Neuronal stem cell (in vitro differentiated cells): ENCODE data around the gene REXO1.

ENCODE experiments used
- DNase-seq: peaks from one replicate; pipeline ENCODE4 v3.0.0-alpha.2; 2013; ENCODE audit warnings: low spot score
- H2AFZ ChIP-seq: one replicate; pipeline ENCODE4 v1.6.1; 2013; ENCODE audit warnings: mild to moderate bottlenecking, low read length, inconsistent platforms
- H2AK5ac ChIP-seq: 2 replicates; pipeline ENCODE4 v1.6.1; 2013; ENCODE audit warnings: low read depth, mild to moderate bottlenecking, inconsistent platforms, low read length, moderate library complexity, mixed read lengths
- H2BK120ac ChIP-seq: 2 replicates; pipeline ENCODE4 v1.6.1; 2013; ENCODE audit warnings: low read depth, mild to moderate bottlenecking, inconsistent platforms, low read length, moderate library complexity, mixed read lengths
- H2BK12ac ChIP-seq: one replicate; pipeline ENCODE4 v1.6.1; 2013; ENCODE audit warnings: low read length, inconsistent platforms
- H2BK15ac ChIP-seq: 2 replicates; pipeline ENCODE4 v1.6.1; 2013; ENCODE audit warnings: mild to moderate bottlenecking, low read length, inconsistent platforms, mixed read lengths
- H2BK5ac ChIP-seq: one replicate; pipeline ENCODE4 v1.6.1; 2013; ENCODE audit warnings: inconsistent platforms, mild to moderate bottlenecking, low read length, moderate library complexity
- H3K14ac ChIP-seq: one replicate; pipeline ENCODE4 v1.6.1; 2013; ENCODE audit warnings: low read length, inconsistent platforms
- H3K18ac ChIP-seq: 2 replicates; pipeline ENCODE4 v1.6.1; 2013; ENCODE audit warnings: low read length, inconsistent platforms
- H3K23ac ChIP-seq: 2 replicates; pipeline ENCODE4 v1.6.1; 2013; ENCODE audit warnings: low read depth, mild to moderate bottlenecking, mixed read lengths, low read length, inconsistent platforms; ENCODE audit not compliant: poor library complexity
- H3K27ac ChIP-seq: replicated peaks from 3 replicates; pipeline ENCODE4 v1.5.1; 2013; ENCODE audit warnings: low read length, inconsistent platforms
- H3K27me3 ChIP-seq, 3 experiments: 2 replicates each; pipeline ENCODE4 v1.6.1; 2013; ENCODE audit warnings: low read length in 3 of 3, mild to moderate bottlenecking in 2 of 3, inconsistent platforms in 1 of 3, low read depth in 1 of 3, mixed read lengths in 1 of 3, moderate library complexity in 1 of 3; ENCODE audit not compliant: control insufficient read depth in 3 of 3, insufficient read depth in 3 of 3
- H3K36me3 ChIP-seq, 2 donors: replicated peaks in 1 of 2; 2 replicates each; pipeline ENCODE4 v1.6.1; 2013; ENCODE audit warnings: low read length in 2 of 2; ENCODE audit not compliant: control insufficient read depth in 2 of 2, insufficient read depth in 2 of 2
- H3K4ac ChIP-seq: 2 replicates; pipeline ENCODE4 v1.6.1; 2013; ENCODE audit warnings: inconsistent platforms, mild to moderate bottlenecking, low read length, moderate library complexity
- H3K4me1 ChIP-seq, 2 donors: 1 replicate in 1 of 2; 2 replicates in 1 of 2; pipeline ENCODE4 v1.6.1; 2013; ENCODE audit warnings: low read length in 2 of 2, low read depth in 1 of 2; ENCODE audit not compliant: control insufficient read depth in 2 of 2, insufficient read depth in 1 of 2
- H3K4me2 ChIP-seq: one replicate; pipeline ENCODE4 v1.6.1; 2013; ENCODE audit warnings: mild to moderate bottlenecking, low read length, inconsistent platforms; ENCODE audit not compliant: insufficient read depth, poor library complexity, severe bottlenecking
- H3K4me3 ChIP-seq, 2 donors: 2 replicates each; pipeline ENCODE4 v1.5.1; 2013; ENCODE audit warnings: low read length in 2 of 2, mild to moderate bottlenecking in 2 of 2, inconsistent platforms in 1 of 2, moderate library complexity in 1 of 2
- H3K79me1 ChIP-seq: one replicate; pipeline ENCODE4 v1.6.1; 2013; ENCODE audit warnings: low read depth, mild to moderate bottlenecking, inconsistent platforms, low read length, moderate library complexity
- H3K9ac ChIP-seq: one replicate; pipeline ENCODE4 v1.6.1; 2013; ENCODE audit warnings: mild to moderate bottlenecking, low read depth, low read length, inconsistent platforms; ENCODE audit not compliant: poor library complexity
- H3K9me3 ChIP-seq, 2 donors: replicated peaks in 1 of 2; 2 replicates each; pipeline versions ENCODE3 to v1.6.1; 2013; ENCODE audit warnings: low read length in 2 of 2, mild to moderate bottlenecking in 2 of 2, inconsistent platforms in 1 of 2, low read depth in 1 of 2, mixed read lengths in 1 of 2, moderate library complexity in 1 of 2; ENCODE audit not compliant: control insufficient read depth in 2 of 2, insufficient read depth in 1 of 2
- H4K8ac ChIP-seq: one replicate; pipeline ENCODE4 v1.6.1; 2013; ENCODE audit warnings: low read depth, mild to moderate bottlenecking, inconsistent platforms, low read length, moderate library complexity
- H4K91ac ChIP-seq: one replicate; pipeline ENCODE4 v1.6.1; 2013; ENCODE audit warnings: low read length, low read depth, mild to moderate bottlenecking, inconsistent platforms; ENCODE audit not compliant: poor library complexity
- WGBS, 2 donors: extraction: QIAGEN DNeasy Blood & Tissue Kit; methylation state at CpG; one replicate each; pipeline ENCODE4 v1.1.7; 2013; ENCODE audit warnings: missing lambda C conversion rate in 2 of 2, mixed read lengths in 1 of 2; ENCODE audit not compliant: insufficient read length in 2 of 2, insufficient replicate concordance in 1 of 2; ENCODE audit errors: extremely low coverage in 2 of 2; 5-methylcytosine and 5-hydroxymethylcytosine counted together

REXO1 gene

GRCh38 chr19:1826557-1827521 is 21.4 kb downstream of the REXO1 start:
- H2BK5ac ChIP-seq: no peak overlapping the region
- no peak overlapping the region for H2BK120ac ChIP-seq
- no CpG with 5 or more reads among the region's 63 CpGs for WGBS, 2 donors
- H3K9me3 ChIP-seq: peaks cover 0 to 1% of the 10 kb centered on the region in 2 donors
- H3K9ac ChIP-seq: no peak overlapping the region
- peak overlapping the region; percentile 31 for H3K27ac ChIP-seq
- H3K4ac ChIP-seq: peak overlapping the region; percentile 17
- H3K36me3 ChIP-seq: peaks cover 19 to 73% of the 10 kb centered on the region in 2 donors
- H3K4me2 ChIP-seq: peak overlapping the region; percentile 37
- H3K18ac ChIP-seq: peak overlapping the region; percentile 71
- H3K14ac ChIP-seq: no peak overlapping the region
- no peak overlapping the region for H2AFZ ChIP-seq
- H3K4me1 ChIP-seq: peaks cover 3 to 7% of the 10 kb centered on the region in 2 donors
- no peak overlapping the region for H2BK12ac ChIP-seq
- no peak overlapping the region for H4K91ac ChIP-seq
- no peaks in the 10 kb centered on the region for H3K27me3 ChIP-seq
- H3K23ac ChIP-seq: peak overlapping the region; percentile 55
- H4K8ac ChIP-seq: no peak overlapping the region
- H2BK15ac ChIP-seq: peak overlapping the region; percentile 92
- H3K79me1 ChIP-seq: peaks cover 22% of the 10 kb centered on the region
- DNase-seq: no peak
- no peak overlapping the region for H3K4me3 ChIP-seq
- peak overlapping the region; percentile 95 for H2AK5ac ChIP-seq

DNA sequence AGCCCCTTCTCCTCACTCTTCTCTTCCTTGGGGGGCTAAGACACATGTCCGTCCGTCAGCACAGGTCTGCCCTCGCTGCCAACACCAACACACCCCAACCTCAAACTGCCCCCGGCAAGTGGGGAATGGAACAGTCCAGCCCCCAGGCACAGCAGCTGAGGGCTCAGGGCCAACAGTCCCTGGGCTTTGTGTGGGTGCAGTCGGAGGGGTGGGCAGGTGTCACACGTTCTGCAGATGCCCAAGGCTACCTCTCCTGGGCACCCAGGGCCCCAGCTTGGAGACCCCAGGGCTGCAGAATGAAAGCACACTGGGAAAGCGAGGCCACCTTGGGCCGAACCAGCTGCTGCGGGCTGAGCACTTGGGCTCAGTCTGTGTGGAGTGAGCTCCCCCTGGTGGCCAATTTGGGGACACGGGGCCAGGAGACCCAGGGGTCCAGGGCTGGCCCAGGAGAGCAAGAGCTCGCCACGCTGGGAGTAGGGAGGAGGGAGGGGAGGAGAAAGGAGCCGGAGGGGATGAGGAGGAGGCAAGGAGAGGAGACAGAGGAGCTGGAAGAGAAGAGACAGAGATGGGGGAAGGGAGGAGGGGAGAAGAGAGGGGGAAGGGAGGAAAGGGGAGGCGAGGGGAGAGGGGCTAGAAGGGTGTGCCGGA is 22.2 kb downstream of the REXO1 start:
- peaks cover 22% of the 10 kb centered on the region for H3K79me1 ChIP-seq
- H3K27ac ChIP-seq: no peak overlapping the region
- H3K4me1 ChIP-seq: peaks cover 3 to 6% of the 10 kb centered on the region in 2 donors

GRCh38 chr19:1824252-1824622 is 24.0 kb downstream of the REXO1 start:
- no peak overlapping the region for H3K4ac ChIP-seq
- peaks cover 24% of the 10 kb centered on the region for H3K79me1 ChIP-seq
- H2AFZ ChIP-seq: no peak overlapping the region
- H3K36me3 ChIP-seq: peaks cover 21 to 79% of the 10 kb centered on the region in 2 donors
- peak overlapping the region; percentile 89 for H3K23ac ChIP-seq
- H2AK5ac ChIP-seq: peak overlapping the region; percentile 28
- no peak overlapping the region for H4K8ac ChIP-seq
- no peak overlapping the region for H2BK12ac ChIP-seq
- H4K91ac ChIP-seq: no peak overlapping the region
- peaks cover 3 to 6% of the 10 kb centered on the region in 2 donors for H3K4me1 ChIP-seq
- H3K14ac ChIP-seq: no peak overlapping the region
- no peak for DNase-seq
- H3K27me3 ChIP-seq: no peaks in the 10 kb centered on the region
- no peaks in the 10 kb centered on the region for H3K9me3 ChIP-seq
- H3K4me3 ChIP-seq: no peak overlapping the region
- no peak overlapping the region for H3K4me2 ChIP-seq
- H3K27ac ChIP-seq: no peak overlapping the region
- no peak overlapping the region for H2BK15ac ChIP-seq
- H2BK5ac ChIP-seq: no peak overlapping the region
- H3K9ac ChIP-seq: no peak overlapping the region
- H2BK120ac ChIP-seq: no peak overlapping the region
- no CpG with 5 or more reads among the region's 14 CpGs for WGBS, 2 donors
- H3K18ac ChIP-seq: no peak overlapping the region

More for the DNA sequence above, 22.2 kb downstream of the REXO1 start:
- WGBS, 2 donors: no CpG with 5 or more reads among the region's 15 CpGs
- no peak overlapping the region for H4K91ac ChIP-seq
- H3K23ac ChIP-seq: peak overlapping the region; percentile 55
- no peak overlapping the region for H2BK120ac ChIP-seq
- H3K4me2 ChIP-seq: no peak overlapping the region
- H2AK5ac ChIP-seq: peak overlapping the region; percentile 97
- H4K8ac ChIP-seq: no peak overlapping the region
- peak overlapping the region; percentile 71 for H3K14ac ChIP-seq
- H2AFZ ChIP-seq: no peak overlapping the region
- DNase-seq: peak; percentile 84
- peak overlapping the region; percentile 6 for H2BK12ac ChIP-seq
- peak overlapping the region; percentile 83 for H3K18ac ChIP-seq
- peak overlapping the region; percentile 70 for H3K9ac ChIP-seq
- H3K36me3 ChIP-seq: peaks cover 22 to 77% of the 10 kb centered on the region in 2 donors
- H3K27me3 ChIP-seq: no peaks in the 10 kb centered on the region
- no peak overlapping the region for H2BK15ac ChIP-seq
- peak overlapping the region; percentile 17 for H3K4ac ChIP-seq
- no peak overlapping the region for H2BK5ac ChIP-seq
- peaks cover 0 to 1% of the 10 kb centered on the region in 2 donors for H3K9me3 ChIP-seq
- no peak overlapping the region for H3K4me3 ChIP-seq
